Measurements from ENCODE around the gene DOCK1. TPM values are rescaled to one million over a fixed set of nuclear protein-coding genes. Genes with fewer than 3 reads are reported as not detected.
"Not testable (repeated sequence)": the region's sequence is repeated elsewhere in the genome, so short reads cannot be mapped to it uniquely, and the experiment has no call there.

DOCK1 gene
- total RNA-seq, 4 donors from 2014 or later, result 31.3 to 82.3 (median 44.1) TPM

DNA sequence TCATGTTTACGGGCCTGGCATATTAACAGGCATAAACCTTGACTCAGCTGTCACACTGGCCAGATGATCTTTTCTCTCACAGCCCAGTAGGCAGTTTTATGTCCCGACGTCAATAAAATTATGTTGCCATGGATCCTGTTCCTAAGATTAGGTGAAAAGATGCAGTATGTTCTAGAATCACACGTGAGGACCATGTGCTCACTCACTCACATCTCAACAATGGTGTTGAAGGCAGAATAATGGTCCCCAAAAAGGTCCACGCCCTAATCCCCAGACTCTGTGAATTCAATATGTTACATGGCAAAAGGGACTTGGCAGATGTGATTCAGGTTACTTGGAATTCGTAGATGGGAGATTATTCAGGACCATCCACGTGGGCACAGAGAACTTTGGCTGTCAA lies 3.5 kb downstream of the DOCK1 start:
- TF ChIP-seq, protein P1, sequence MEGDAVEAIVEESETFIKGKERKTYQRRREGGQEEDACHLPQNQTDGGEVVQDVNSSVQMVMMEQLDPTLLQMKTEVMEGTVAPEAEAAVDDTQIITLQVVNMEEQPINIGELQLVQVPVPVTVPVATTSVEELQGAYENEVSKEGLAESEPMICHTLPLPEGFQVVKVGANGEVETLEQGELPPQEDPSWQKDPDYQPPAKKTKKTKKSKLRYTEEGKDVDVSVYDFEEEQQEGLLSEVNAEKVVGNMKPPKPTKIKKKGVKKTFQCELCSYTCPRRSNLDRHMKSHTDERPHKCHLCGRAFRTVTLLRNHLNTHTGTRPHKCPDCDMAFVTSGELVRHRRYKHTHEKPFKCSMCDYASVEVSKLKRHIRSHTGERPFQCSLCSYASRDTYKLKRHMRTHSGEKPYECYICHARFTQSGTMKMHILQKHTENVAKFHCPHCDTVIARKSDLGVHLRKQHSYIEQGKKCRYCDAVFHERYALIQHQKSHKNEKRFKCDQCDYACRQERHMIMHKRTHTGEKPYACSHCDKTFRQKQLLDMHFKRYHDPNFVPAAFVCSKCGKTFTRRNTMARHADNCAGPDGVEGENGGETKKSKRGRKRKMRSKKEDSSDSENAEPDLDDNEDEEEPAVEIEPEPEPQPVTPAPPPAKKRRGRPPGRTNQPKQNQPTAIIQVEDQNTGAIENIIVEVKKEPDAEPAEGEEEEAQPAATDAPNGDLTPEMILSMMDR (IDR thresholded peaks at IDR 0.05), result no peak
- no peak for DNase-seq (ENCODE audit: low spot score)
- ATAC-seq (ENCODE audit: low FRiP score), result no peak

DNA sequence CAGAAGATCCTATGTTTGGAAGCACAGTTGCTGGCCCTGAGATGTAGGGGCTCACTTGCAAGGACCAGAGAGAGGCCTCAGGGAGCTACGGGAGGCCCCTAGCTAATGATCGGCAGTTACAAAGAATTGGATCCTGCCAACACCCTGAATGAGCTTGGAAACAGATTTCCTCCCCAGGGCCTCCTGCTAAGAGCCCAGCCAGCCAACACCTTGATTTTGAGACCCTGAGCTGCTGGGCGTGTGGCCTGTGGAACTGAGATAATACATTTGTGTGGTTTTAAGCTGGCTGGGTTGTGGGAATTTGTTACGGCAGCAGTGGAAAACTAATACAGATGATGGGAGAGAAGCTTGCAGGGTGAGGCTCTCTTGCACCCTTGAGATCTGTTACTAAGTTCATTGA lies 3.9 kb downstream of the DOCK1 start:
- DNase-seq (ENCODE audit: low spot score) (no peak), ATAC-seq (ENCODE audit: low FRiP score) (no peak)

DNA sequence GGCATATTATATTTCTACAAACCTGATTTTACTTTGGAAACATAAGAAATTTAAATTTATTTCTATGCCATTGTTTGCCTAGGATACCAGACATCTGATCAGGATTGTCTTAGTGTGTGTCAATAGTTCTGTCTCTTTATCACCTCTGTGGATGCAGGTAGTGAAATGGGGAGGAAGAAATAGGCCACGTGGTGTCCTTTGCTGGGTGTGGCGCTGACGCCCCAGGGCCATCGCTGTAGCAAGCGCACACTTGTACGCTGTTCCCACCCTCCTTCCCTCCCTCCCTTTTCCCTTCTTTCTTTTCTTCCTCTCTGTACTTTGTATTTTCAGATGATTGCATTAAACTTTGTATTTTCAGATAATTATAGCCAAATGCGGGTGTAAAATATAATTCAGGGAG lies 5.0 kb downstream of the DOCK1 start:
- TF ChIP-seq, protein P1 (IDR thresholded peaks at IDR 0.05), result no peak
- DNase-seq (ENCODE audit: low spot score) (no peak), ATAC-seq (ENCODE audit: low FRiP score) (no peak)

More for the DNA sequence above, 3.9 kb downstream of the DOCK1 start:
- TF ChIP-seq, protein P1 (IDR thresholded peaks at IDR 0.05), result no peak

DNA sequence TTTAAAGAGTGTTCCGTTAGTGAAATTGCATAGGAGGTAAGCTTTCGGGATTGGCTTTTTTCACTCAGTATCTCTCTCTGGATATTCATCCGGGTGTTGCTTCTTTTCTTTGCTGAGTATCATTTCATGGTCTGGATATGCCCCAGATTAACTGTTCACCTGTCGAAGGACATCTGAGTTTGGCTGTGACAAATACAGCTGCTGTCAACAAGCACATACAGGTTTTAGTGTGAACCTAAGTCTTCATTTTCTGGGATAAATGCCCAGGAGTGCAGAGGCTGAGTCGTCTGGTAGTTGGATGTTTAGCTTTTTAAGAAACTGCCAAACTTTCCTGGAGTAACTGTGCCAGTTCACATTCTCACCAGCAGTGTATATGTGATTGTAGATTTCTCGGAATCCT lies 5.6 kb downstream of the DOCK1 start:
- ATAC-seq (ENCODE audit: low FRiP score) (no peak), DNase-seq (ENCODE audit: low spot score) (no peak)
- TF ChIP-seq, protein P1 (IDR thresholded peaks at IDR 0.05), result no peak

DNA sequence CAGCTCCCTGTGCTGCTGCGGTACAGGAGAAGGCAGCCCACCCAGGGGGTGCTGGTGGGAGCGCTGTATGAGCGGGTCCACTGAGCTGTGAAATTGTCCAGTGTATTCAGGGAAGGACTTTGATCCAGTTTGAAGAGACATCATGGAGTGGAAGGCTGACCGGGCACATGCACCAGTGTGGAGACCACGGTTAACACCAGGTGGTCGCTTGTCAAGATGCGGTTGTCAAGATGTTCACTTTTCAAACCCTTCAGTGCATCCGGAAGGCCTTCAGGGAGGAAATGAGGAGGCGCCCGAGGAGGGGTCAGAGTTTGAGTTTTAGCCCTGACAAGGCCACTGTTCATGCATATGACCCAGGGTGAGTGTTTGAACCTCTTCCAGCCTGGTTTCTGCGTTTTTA lies 6.1 kb downstream of the DOCK1 start:
- TF ChIP-seq, protein P1 (IDR thresholded peaks at IDR 0.05), result no peak
- no peak for DNase-seq (ENCODE audit: low spot score)
- ATAC-seq (ENCODE audit: low FRiP score), result no peak

DNA sequence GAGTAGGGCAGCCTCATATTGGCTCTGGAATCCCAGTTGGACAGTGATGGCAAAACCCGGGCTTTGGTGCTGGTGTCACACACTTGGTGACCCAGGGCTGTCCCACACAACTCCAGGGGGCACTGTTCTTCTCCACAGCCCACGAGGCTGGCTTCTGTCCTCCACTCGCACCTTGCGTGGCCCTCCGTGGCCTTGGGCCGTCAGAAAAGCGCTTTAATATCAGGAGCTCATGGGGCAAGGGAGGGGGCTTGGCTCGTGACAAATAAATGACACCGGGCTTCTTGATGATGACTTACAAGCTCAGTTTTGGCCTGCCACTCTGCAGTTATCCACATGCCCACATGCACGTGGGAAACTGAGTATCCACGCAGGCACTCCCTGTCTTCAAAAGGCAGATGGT lies 8.1 kb downstream of the DOCK1 start:
- ATAC-seq (ENCODE audit: low FRiP score), result no peak
- no peak for DNase-seq (ENCODE audit: low spot score)
- TF ChIP-seq, protein P1 (IDR thresholded peaks at IDR 0.05), result no peak

DNA sequence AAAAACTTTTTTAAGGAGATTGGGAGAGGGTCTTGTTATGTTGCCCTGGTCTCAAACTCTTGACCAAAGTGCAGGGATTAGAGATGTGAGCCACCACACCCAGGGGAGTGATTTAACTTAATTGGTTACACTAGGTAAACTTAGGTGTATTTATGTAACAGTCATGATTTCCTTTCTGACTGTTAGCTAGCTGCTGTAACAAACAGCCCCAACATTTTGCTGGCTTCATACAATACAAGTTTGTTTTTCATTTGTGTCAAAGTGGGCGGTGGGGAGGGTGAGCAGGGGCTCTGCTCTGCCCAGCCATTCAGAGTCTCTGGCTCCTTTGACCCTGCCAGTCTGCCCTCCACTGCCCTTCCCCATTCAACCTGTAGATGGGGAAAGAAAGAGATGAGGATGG lies 9.3 kb downstream of the DOCK1 start:
- ATAC-seq (ENCODE audit: low FRiP score) (no peak), DNase-seq (ENCODE audit: low spot score) (no peak)
- TF ChIP-seq, protein P1 (IDR thresholded peaks at IDR 0.05), result no peak

DNA sequence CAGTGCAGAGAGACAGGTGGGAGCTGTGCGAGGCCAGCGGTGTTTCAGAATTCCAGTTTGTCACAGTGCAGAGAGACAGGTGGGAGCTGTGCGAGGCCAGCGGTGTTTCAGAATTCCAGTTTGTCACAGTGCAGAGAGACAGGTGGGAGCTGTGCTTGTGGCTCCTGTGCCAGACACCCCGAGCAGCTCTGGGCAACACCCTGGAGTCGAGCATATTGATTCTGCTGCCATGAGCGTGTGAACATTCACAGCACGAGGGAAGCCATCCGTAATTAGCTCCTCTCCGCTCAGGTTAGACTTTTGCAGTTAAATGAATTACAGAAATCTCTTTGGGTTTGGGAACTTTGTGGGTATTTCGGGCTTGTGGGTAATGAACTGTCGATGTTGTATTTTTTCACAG lies 11.7 kb downstream of the DOCK1 start:
- not testable (repeated sequence) for ATAC-seq (ENCODE audit: low FRiP score); DNase-seq (ENCODE audit: low spot score)

Measured in omental fat pad (tissue), 4 donors.